HG03469 (cell line): ENCODE data around the gene TAF6.

Source experiments
- ATAC-seq: cut with Tn5 transposase; IDR thresholded peaks from one replicate; pipeline ENCODE4 v1.9.1; 2021; ENCODE audit warnings: mild to moderate bottlenecking, moderate library complexity, moderate number of reproducible peaks; ENCODE audit not compliant: unreplicated experiment

Gene TAF6

GRCh38 chr7:100098913-100099312 is 20.2 kb downstream of the TAF6 start:
- no peak for ATAC-seq

DNA sequence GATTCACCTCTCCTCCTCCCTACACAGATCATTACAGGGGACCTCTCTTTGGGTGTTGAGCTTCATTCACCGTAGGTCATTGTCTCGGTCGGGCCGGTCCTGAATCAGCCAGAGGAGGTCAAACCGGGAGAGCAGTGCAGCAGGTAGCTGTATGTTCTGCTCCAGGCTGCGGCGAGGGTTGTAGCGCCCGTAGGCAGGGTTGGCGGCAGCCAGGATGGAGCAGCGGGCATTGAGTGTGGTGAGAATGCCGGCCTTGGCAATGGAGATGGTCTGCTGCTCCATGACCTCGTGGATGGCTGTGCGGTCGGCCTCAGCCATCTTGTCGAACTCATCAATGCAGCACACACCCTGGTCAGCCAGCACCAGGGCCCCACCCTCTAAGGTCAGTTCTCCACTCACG is 23.5 kb downstream of the TAF6 start:
- no peak for ATAC-seq

GRCh38 chr7:100095289-100095688 is 23.9 kb downstream of the TAF6 start:
- no peak for ATAC-seq

DNA sequence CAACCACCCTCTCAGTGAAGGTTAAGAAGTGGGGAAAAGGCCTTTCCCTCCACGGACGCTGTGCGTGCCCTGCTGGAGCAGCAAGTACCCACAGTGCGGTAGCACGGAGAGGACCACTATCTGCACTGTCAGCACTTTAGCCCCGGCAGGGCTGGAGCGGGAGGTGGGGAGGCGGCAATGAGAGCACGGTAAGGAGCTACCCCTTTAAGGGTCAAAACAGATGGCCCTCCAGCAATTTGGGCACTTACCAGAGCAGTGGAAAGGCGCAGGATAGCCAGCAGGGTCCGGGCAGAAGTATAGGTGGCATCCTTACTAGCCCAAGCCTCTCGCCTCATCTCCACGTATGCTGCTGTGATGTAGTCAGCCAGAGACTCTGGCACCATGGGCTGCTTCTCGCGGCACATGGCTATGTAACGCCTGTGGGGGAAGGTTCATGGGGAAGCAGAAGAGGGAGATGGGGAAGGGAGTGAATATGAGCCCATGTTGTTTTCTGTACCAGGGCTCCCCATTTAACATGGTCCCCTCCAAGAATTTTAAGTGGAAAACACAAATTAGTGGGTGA is 25.2 kb downstream of the TAF6 start:
- ATAC-seq, result no peak

DNA sequence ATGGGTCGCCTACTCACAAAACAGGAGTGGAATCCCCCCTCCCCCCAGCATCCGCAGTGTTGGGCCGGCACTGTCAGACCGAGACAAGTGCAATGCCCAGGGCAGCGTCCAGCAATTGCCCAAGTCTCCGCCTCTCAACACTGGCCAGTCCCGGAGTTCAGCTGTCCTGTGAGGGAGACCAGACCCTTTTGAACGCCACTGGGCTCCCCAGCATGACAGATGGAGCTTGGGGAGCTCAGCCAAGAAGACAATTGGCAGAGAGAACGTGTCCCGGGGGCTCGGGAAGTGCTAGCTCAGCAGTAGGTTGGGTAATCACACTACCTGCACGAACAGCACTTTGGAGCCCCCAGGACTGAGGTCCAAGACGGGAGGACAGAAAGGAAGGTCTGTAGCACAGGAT is 25.7 kb downstream of the TAF6 start:
- ATAC-seq, result no peak

GRCh38 chr7:100093054-100093453 is 26.1 kb downstream of the TAF6 start:
- no peak for ATAC-seq

DNA sequence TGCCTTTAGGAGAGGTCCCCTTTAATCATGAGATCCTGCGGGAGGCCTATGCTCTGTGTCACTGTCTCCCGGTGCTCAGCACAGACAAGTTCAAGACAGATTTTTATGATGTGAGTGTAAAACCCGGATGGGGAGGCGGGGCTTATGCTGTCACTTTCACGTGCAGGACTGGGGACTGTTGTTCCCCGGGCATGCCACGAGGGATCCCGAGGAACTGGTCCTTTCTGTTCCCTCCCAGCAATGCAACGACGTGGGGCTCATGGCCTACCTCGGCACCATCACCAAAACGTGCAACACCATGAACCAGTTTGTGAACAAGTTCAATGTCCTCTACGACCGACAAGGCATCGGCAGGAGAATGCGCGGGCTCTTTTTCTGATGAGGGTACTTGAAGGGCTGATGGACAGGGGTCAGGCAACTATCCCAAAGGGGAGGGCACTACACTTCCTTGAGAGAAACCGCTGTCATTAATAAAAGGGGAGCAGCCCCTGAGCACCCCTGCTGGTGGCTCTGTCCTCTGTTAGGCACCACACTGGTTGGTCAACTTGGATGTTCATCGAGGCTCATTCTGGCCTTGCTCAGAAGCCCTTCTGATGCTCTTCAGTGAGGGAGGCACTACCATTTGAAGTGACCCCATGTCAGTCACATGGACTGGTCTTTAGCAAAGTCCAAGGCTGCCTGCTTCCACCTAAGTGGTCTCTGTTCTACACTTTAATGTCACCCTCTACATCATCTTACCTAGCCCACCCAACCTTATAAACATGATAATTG is 27.6 kb downstream of the TAF6 start:
- ATAC-seq, result no peak

- ATAC-seq, result no peak
Observed at GRCh38 chr7:100090527-100091410, 28.4 kb downstream of the TAF6 start.

DNA sequence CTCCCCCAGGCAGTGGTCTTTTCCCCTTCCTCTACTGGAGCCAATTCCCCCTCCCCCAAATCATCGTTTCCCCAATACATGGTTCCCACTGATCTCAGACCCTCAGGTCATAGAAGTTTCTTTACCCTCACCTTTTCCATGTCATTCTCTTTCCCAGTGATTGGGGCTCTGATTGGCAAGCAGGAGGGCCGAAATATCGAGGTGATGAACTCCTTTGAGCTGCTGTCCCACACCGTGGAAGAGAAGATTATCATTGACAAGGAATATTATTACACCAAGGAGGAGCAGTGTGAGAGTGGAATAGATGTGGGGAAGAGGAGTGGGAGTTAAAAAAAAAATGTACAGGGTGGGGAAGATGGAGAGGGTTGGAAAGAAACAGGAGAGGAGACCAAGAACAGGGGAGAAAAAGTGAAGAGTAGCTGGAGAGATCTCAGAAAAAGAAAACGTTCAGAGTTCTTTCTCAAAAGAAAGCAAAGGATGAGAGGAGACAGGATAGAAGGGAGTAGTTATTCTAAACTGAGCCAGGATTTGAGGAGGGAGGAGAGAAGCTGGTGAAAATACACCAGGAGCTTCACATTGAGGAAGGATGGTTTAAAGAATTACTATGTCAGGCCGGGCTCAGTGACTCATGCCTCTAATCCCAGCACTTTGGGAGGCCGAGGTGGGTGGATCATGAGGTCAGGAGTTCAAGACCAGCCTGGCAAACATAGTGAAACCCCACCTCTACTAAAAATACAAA is 29.5 kb downstream of the TAF6 start:
- no peak for ATAC-seq

DNA sequence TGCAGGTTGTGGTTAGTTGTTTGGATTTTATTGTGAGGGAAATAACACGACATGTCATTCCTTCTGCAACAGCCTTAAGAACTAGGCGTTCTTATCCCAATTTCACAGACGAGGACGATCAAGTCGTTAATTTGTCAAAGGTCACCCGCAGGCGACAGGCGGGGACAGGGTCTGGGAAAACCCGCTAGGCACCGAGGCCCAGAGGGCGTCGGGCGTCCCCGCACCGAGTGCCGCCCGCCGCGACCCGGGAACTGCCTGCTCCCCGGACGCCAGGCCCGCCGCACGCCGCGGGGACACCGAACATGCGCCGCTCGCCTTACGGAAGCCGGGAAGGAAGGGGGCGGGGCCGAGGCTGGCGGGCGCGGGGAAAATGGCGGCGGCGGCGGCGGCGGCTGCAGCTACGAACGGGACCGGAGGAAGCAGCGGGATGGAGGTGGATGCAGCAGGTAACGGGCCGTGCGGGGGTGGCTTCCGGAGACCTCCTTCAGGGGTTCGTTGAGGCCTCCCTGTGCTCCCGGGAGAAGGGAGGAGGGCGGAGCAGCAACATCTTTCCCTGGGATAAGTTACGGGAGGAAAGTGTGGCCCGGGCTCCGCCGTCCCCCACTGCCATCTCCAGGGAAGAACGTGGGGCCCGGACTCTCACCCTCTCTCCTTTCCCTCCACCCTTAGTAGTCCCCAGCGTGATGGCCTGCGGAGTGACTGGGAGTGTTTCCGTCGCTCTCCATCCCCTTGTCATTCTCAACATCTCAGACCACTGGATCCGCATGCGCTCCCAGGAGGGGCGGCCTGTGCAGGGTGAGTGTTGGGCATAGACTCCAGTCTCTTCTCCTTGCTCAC is 30.3 kb downstream of the TAF6 start, which contains the start of gene COPS6:
TSS of gene COPS6 (plus strand) at position 349 of the 837 bp plus-strand sequence. CDS start at position 371, 22 bp downstream.
- no peak for ATAC-seq

- no peak for ATAC-seq
Observed at GRCh38 chr7:100088095-100088620, 31.0 kb downstream of the TAF6 start.

GRCh38 chr7:100087055-100087750 is 32.0 kb downstream of the TAF6 start:
- ATAC-seq, result no peak

GRCh38 chr7:100085515-100085914 is 33.6 kb downstream of the TAF6 start:
- ATAC-seq, result no peak

GRCh38 chr7:100082978-100083377 is 36.2 kb downstream of the TAF6 start:
- no peak for ATAC-seq

- peak; percentile 60 for ATAC-seq
Observed at GRCh38 chr7:100081535-100082102, 37.5 kb downstream of the TAF6 start, which contains the start of gene ZNF3. Gene ZNF3 (minus strand): TSS chr7:100081723. CDS start chr7:100077357, 4,366 bp downstream.

DNA sequence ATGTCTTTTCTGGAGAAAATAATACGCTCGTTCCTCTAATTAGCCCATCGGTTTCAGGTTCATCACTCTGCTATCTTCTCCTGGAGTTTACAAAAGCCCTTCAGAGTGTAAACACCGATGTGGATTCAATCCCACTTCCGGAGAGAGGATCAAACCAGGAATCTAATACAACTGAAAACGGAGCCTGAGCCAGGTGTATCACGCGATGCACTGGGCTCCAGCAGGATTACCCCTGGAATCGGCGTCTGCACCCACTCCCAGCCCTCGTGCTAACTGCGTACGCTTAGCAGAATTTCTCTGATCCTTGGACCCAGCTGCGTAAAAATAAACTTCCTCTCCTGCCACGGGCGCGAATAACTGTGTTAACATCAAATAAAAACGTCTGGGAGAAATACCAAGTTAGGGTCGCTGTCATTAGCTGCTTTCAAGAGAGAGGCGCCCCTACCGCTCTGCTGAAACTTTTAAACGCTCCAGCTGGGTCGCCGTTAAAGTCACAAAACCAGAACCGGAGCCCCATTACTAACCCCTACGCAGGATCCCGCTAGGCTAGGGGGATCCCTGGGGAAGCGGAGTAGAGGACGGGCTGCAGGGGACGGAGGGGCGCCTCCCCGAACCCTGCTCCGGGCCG is 38.1 kb downstream of the TAF6 start:
- peak; percentile 6 for ATAC-seq

DNA sequence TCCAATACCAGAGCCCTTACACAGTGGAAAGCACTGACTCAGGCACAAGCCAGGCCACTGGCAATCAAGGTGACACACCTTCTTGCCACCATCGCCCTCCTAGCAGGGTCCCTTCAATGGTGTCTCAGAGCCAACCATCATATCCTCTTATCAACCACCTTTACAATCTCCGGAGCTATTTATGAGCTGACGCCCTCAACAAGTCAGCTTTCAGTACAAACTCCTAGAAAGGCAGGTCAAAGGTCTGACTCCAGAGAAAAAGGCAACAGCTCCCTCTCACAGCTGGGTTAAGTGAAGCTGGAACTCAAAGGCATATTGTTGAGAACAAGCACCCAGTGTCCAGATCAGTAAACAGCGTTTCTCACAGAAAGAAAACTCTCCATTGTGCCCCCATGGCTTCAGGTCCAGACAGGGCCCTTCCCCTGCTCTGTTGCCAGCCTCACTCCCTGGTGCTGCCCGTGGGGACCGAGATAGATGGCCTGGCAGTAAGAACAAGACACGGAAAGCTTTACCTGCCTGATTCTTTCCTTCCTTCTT is 40.1 kb downstream of the TAF6 start:
- ATAC-seq, result no peak

GRCh38 chr7:100077205-100077604 is 42.0 kb downstream of the TAF6 start:
- no peak for ATAC-seq
